ENCODE data around the gene RASL10A. TPM values are rescaled to one million over a fixed set of nuclear protein-coding genes. Genes with fewer than 3 reads are reported as not detected.

RASL10A gene
- total and polyA plus RNA-seq, 9 of the 15 experiments (the other 6 are each of a cell fraction or from before 2014, with no cell fraction given), result 0.17 to 1.2 (median 0.45) TPM; not detected in 3

DNA sequence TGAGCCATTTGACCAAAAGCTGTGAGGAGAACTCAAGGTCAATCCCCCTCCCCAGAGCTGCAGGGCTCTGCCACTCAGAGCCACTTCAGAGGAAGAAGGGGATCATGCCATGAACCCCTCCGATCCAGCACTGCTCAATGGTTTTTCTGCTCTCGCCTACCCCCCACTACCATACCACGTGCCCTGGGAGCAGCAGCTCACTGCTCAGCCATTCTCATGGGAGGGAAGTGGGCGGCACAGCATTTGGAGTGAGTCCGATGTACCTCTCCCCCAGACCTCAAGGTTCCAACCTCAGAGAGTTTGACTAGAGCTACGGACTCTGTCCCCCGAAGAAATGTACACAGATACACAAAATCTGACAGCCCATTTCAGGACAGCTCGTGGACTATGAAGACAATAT is 38.4 kb upstream of the RASL10A start (continued):
- TF ChIP-seq, protein P1, sequence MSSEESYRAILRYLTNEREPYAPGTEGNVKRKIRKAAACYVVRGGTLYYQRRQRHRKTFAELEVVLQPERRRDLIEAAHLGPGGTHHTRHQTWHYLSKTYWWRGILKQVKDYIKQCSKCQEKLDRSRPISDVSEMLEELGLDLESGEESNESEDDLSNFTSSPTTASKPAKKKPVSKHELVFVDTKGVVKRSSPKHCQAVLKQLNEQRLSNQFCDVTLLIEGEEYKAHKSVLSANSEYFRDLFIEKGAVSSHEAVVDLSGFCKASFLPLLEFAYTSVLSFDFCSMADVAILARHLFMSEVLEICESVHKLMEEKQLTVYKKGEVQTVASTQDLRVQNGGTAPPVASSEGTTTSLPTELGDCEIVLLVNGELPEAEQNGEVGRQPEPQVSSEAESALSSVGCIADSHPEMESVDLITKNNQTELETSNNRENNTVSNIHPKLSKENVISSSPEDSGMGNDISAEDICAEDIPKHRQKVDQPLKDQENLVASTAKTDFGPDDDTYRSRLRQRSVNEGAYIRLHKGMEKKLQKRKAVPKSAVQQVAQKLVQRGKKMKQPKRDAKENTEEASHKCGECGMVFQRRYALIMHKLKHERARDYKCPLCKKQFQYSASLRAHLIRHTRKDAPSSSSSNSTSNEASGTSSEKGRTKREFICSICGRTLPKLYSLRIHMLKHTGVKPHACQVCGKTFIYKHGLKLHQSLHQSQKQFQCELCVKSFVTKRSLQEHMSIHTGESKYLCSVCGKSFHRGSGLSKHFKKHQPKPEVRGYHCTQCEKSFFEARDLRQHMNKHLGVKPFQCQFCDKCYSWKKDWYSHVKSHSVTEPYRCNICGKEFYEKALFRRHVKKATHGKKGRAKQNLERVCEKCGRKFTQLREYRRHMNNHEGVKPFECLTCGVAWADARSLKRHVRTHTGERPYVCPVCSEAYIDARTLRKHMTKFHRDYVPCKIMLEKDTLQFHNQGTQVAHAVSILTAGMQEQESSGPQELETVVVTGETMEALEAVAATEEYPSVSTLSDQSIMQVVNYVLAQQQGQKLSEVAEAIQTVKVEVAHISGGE (CRISPR knock-in tag; IDR thresholded peaks at IDR 0.05), result no peak
- TF ChIP-seq HDAC3 (IDR thresholded peaks at IDR 0.05; ENCODE audit: borderline replicate concordance, partially characterized antibody) (no peak), ZFP30 (CRISPR knock-in tag; IDR thresholded peaks at IDR 0.05; ENCODE audit: borderline replicate concordance) (no peak), RB1 (IDR thresholded peaks at IDR 0.05; ENCODE audit: low read depth) (no peak), RBM39 (optimal IDR thresholded peaks at IDR 0.05; ENCODE audit: low read depth, low read length) (no peak), ZNF766 (CRISPR knock-in tag; conservative IDR thresholded peaks at IDR 0.05) (no peak)
- TF ChIP-seq, protein P2, sequence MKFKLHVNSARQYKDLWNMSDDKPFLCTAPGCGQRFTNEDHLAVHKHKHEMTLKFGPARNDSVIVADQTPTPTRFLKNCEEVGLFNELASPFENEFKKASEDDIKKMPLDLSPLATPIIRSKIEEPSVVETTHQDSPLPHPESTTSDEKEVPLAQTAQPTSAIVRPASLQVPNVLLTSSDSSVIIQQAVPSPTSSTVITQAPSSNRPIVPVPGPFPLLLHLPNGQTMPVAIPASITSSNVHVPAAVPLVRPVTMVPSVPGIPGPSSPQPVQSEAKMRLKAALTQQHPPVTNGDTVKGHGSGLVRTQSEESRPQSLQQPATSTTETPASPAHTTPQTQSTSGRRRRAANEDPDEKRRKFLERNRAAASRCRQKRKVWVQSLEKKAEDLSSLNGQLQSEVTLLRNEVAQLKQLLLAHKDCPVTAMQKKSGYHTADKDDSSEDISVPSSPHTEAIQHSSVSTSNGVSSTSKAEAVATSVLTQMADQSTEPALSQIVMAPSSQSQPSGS (CRISPR knock-in tag; IDR thresholded peaks at IDR 0.05), result no peak
- TF ChIP-seq, protein P3, sequence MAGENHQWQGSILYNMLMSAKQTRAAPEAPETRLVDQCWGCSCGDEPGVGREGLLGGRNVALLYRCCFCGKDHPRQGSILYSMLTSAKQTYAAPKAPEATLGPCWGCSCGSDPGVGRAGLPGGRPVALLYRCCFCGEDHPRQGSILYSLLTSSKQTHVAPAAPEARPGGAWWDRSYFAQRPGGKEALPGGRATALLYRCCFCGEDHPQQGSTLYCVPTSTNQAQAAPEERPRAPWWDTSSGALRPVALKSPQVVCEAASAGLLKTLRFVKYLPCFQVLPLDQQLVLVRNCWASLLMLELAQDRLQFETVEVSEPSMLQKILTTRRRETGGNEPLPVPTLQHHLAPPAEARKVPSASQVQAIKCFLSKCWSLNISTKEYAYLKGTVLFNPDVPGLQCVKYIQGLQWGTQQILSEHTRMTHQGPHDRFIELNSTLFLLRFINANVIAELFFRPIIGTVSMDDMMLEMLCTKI (IDR thresholded peaks at IDR 0.05; ENCODE audit: partially characterized antibody), result no peak

Measured in K562 (cell line).